DND-41 (cell line): Measurements from ENCODE around the gene SYT1.

Source experiments
- ATAC-seq: fragments of 200-7000 bp; cut with Tn5 transposase; 3 replicates; pipeline ENCODE4 v1.9.1; 2021; ENCODE audit warnings: low read depth; ENCODE audit not compliant: insufficient read depth
- DNase-seq: peaks from one replicate; pipeline ENCODE4 v3.0.0-alpha.2; 2020
- H2AFZ ChIP-seq: 2 replicates; pipeline ENCODE4 v1.6.0; 2012; ENCODE audit warnings: low read depth, low read length
- H3K27ac ChIP-seq: 2 replicates; pipeline ENCODE4 v1.5.1; 2012; ENCODE audit warnings: low read length, inconsistent platforms
- H3K27me3 ChIP-seq: fragments of 200-600 bp; sonication (generic); 2 replicates; pipeline ENCODE4 v1.6.0; 2012; ENCODE audit warnings: low read length, mild to moderate bottlenecking, inconsistent platforms; ENCODE audit not compliant: insufficient read depth, poor library complexity
- H3K36me3 ChIP-seq: 2 replicates; pipeline ENCODE4 v1.5.1; 2012; ENCODE audit warnings: low read length, inconsistent platforms; ENCODE audit not compliant: insufficient read depth
- H3K4me1 ChIP-seq: 2 replicates; pipeline ENCODE4 v1.5.1; 2012; ENCODE audit warnings: mild to moderate bottlenecking, low read length; ENCODE audit not compliant: insufficient read depth
- H3K4me2 ChIP-seq: 2 replicates; pipeline ENCODE4 v1.6.0; 2012; ENCODE audit warnings: mild to moderate bottlenecking, moderate library complexity, low read length, inconsistent platforms; ENCODE audit not compliant: insufficient read depth
- H3K4me3 ChIP-seq, 2 experiments: fragments of 200-600 bp in 1 of 2; shearing (Covaris generic) in 1 of 2; 2 replicates each; pipeline ENCODE4 v1.5.1; 2012 to 2016; ENCODE audit warnings: inconsistent platforms in 2 of 2, low read length in 2 of 2, mild to moderate bottlenecking in 2 of 2, low read depth in 1 of 2, moderate library complexity in 1 of 2
- H3K79me2 ChIP-seq: 2 replicates; pipeline ENCODE4 v1.6.0; 2012; ENCODE audit warnings: low read length, inconsistent platforms; ENCODE audit not compliant: insufficient read depth
- H3K9ac ChIP-seq: 2 replicates; pipeline ENCODE4 v1.6.0; 2012; ENCODE audit warnings: low read depth, mild to moderate bottlenecking, inconsistent platforms, low read length, moderate library complexity
- H3K9me3 ChIP-seq: 2 replicates; pipeline ENCODE4 v1.5.1; 2012; ENCODE audit warnings: low read length, moderate library complexity, mild to moderate bottlenecking, inconsistent platforms; ENCODE audit not compliant: insufficient read depth, severe bottlenecking
- H4K20me1 ChIP-seq: 2 replicates; pipeline ENCODE4 v1.6.0; 2012; ENCODE audit warnings: low read length; ENCODE audit not compliant: insufficient read depth
- EZH2 ChIP-seq: IDR thresholded peaks from 3 replicates; pipeline ENCODE4 v1.6.1; 2012; ENCODE audit warnings: borderline replicate concordance, low read depth, mild to moderate bottlenecking, moderate library complexity, low read length, inconsistent platforms; ENCODE audit not compliant: severe bottlenecking
- TF ChIP-seq, protein P1 (sequence below): IDR thresholded peaks from 2 replicates; pipeline ENCODE4 v1.5.1; 2012; ENCODE audit warnings: borderline replicate concordance, low read length, moderate library complexity, mild to moderate bottlenecking; ENCODE audit not compliant: poor library complexity, severe bottlenecking; ENCODE audit errors: extremely low read depth

SYT1 gene

DNA sequence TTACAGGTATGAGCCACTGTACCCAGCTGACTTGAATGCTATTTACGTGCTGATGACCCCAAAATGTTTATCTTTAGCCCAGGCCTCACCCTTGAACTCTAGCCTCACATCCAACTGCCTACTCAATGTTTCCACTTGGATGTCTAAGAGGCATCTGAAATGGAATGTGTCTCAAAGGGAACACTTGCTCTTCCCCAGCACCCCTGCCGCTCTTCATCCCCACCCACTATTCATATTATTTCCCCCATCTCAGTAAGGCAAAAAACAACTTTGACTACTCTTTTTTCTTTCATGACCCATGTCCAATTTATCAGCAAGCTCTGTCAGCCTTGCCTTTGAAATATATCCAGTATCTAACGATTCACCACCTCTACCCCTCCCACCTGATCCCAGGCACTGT is 621.6 kb downstream of the SYT1 start:
- Histone ChIP-seq H3K4me3 (no peak overlapping the region), H3K9ac (no peak overlapping the region), H3K27ac (no peak overlapping the region), H4K20me1 (no peaks in the 10 kb centered on the region), H3K9me3 (no peaks in the 10 kb centered on the region), H3K27me3 (no peaks in the 10 kb centered on the region), H3K79me2 (no peaks in the 10 kb centered on the region), H2AFZ (no peak overlapping the region), H3K4me1 (no peaks in the 10 kb centered on the region), H3K36me3 (no peaks in the 10 kb centered on the region), H3K4me2 (no peak overlapping the region)
- TF ChIP-seq, protein P1, sequence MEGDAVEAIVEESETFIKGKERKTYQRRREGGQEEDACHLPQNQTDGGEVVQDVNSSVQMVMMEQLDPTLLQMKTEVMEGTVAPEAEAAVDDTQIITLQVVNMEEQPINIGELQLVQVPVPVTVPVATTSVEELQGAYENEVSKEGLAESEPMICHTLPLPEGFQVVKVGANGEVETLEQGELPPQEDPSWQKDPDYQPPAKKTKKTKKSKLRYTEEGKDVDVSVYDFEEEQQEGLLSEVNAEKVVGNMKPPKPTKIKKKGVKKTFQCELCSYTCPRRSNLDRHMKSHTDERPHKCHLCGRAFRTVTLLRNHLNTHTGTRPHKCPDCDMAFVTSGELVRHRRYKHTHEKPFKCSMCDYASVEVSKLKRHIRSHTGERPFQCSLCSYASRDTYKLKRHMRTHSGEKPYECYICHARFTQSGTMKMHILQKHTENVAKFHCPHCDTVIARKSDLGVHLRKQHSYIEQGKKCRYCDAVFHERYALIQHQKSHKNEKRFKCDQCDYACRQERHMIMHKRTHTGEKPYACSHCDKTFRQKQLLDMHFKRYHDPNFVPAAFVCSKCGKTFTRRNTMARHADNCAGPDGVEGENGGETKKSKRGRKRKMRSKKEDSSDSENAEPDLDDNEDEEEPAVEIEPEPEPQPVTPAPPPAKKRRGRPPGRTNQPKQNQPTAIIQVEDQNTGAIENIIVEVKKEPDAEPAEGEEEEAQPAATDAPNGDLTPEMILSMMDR = no peak
- TF ChIP-seq EZH2 = no peak
- DNase-seq (no peak), ATAC-seq (no peak)

DNA sequence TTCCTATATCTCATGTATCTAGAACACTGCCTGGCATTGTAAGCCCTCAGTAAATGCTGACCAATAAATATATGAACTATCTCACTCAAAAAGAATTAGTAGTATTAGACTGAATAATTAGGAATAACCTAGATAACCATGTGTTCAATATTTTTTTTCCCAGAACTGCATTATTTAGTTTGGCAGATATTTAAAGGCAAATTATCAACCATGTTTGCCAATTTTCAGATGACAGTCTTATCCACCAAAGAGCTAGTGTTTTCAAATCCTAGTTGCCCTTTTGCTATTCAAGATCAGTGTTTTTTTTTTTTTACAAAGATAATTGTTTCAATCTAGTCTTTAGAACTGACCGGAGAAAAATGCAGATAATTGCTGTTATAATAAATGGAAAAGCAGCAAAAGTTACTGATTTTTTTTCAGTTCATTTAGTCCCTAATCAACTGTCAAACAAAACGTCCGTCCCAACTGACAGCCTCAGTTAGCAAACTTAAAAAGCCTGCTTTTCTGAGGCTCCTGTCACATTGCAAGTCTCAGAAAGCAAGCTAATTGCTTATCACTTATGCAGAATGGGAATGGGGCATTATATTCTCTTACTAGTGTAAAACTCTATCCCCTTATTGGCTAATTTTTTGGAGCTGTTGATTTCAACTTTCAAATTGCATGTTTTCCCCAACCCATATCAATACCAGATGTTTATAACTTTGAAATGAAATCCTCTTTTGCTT is 623.0 kb downstream of the SYT1 start:
- H3K9ac ChIP-seq = no peak overlapping the region
- no peak overlapping the region for H3K4me2 ChIP-seq
- no peak overlapping the region for H3K27ac ChIP-seq
- DNase-seq (no peak), ATAC-seq (no peak)
- TF ChIP-seq, protein P1 = no peak
- TF ChIP-seq EZH2 = no peak
- H4K20me1 ChIP-seq = no peaks in the 10 kb centered on the region
- H3K9me3 ChIP-seq = no peaks in the 10 kb centered on the region
- H3K4me1 ChIP-seq = no peaks in the 10 kb centered on the region
- no peaks in the 10 kb centered on the region for H3K79me2 ChIP-seq
- no peak overlapping the region for H2AFZ ChIP-seq
- H3K27me3 ChIP-seq = no peaks in the 10 kb centered on the region
- no peaks in the 10 kb centered on the region for H3K36me3 ChIP-seq
- H3K4me3 ChIP-seq = no peak overlapping the region
